IMR-90 (cell line): ENCODE data around the gene EIF2A. TPM values are rescaled to one million over a fixed set of nuclear protein-coding genes. Genes with fewer than 3 reads are reported as not detected.

Source experiments
- ATAC-seq: fragments of 200-7000 bp; cut with Tn5 transposase; 2 replicates; pipeline ENCODE4 v1.9.1; 2020; ENCODE audit warnings: low read depth, mild to moderate bottlenecking, moderate library complexity
- BruUV-seq: library from RNA; stranded (reverse); fragments of 400-500 nt; replicated peaks from 2 replicates; lab custom pipeline; 2021; lab: Mats Ljungman, UMichigan
- CTCF ChIA-PET: fragments of 300-600 bp; formaldehyde crosslinking; extraction: SDS; loops from one replicate; lab custom pipeline; 2021; ENCODE audit warnings: antibody characterized with exemption; lab: Yijun Ruan, JAX
- POLR2A ChIA-PET: fragments of 300-600 bp; sonication (Branson Sonifier 250); formaldehyde crosslinking; loops from one replicate; lab custom pipeline; 2022; ENCODE audit warnings: antibody characterized with exemption; ENCODE audit not compliant: unreplicated experiment; lab: Charles Lee
- DNase-seq: peaks from one replicate; pipeline ENCODE4 v3.0.0; 2013
- H2AFZ ChIP-seq: replicated peaks from 2 replicates; pipeline ENCODE3; 2013; ENCODE audit warnings: low read length, mild to moderate bottlenecking; ENCODE audit not compliant: poor library complexity
- H2AK5ac ChIP-seq: 2 replicates; pipeline ENCODE4 v1.6.1; 2013; ENCODE audit warnings: low read depth, low read length, inconsistent platforms
- H2AK9ac ChIP-seq: replicated peaks from 2 replicates; pipeline ENCODE3; 2013; ENCODE audit warnings: mild to moderate bottlenecking, low read depth, low read length, moderate library complexity; ENCODE audit not compliant: poor library complexity
- H2BK120ac ChIP-seq: 2 replicates; pipeline ENCODE4 v1.6.1; 2013; ENCODE audit warnings: low read depth, low read length, inconsistent platforms
- H2BK15ac ChIP-seq: 3 replicates; pipeline ENCODE4 v1.6.1; 2013; ENCODE audit warnings: low read depth, low read length, inconsistent platforms
- H2BK20ac ChIP-seq: 2 replicates; pipeline ENCODE4 v1.6.1; 2013; ENCODE audit warnings: low read depth, mild to moderate bottlenecking, inconsistent platforms, low read length, moderate library complexity
- H2BK5ac ChIP-seq: 2 replicates; pipeline ENCODE4 v1.6.1; 2013; ENCODE audit warnings: mild to moderate bottlenecking, low read depth, low read length, inconsistent platforms; ENCODE audit not compliant: poor library complexity, severe bottlenecking
- H3K14ac ChIP-seq: replicated peaks from 2 replicates; pipeline ENCODE4 v1.6.1; 2013; ENCODE audit warnings: low read depth, low read length, inconsistent platforms
- H3K18ac ChIP-seq: 2 replicates; pipeline ENCODE4 v1.6.1; 2013; ENCODE audit warnings: low read depth, low read length, control low read depth
- H3K23ac ChIP-seq: 2 replicates; pipeline ENCODE4 v1.6.1; 2013; ENCODE audit warnings: low read depth, low read length, inconsistent platforms
- H3K27ac ChIP-seq: 2 replicates; pipeline ENCODE4 v1.5.1; 2013; ENCODE audit warnings: mild to moderate bottlenecking, control low read depth, low read length; ENCODE audit not compliant: insufficient read depth
- H3K27me3 ChIP-seq: 2 replicates; pipeline ENCODE4 v1.6.1; 2013; ENCODE audit warnings: low read length; ENCODE audit not compliant: control insufficient read depth, insufficient read depth
- H3K36me3 ChIP-seq: 2 replicates; pipeline ENCODE4 v1.6.1; 2013; ENCODE audit warnings: low read length, mixed read lengths; ENCODE audit not compliant: control insufficient read depth, insufficient read depth
- H3K4ac ChIP-seq: 2 replicates; pipeline ENCODE4 v1.6.1; 2013; ENCODE audit warnings: low read depth, low read length, inconsistent platforms
- H3K4me1 ChIP-seq: 2 replicates; pipeline ENCODE4 v1.6.1; 2013; ENCODE audit warnings: low read length, mixed read lengths; ENCODE audit not compliant: control insufficient read depth, insufficient read depth
- H3K4me2 ChIP-seq: 2 replicates; pipeline ENCODE4 v1.6.1; 2013; ENCODE audit warnings: low read depth, mild to moderate bottlenecking, control low read depth, low read length, moderate library complexity
- H3K4me3 ChIP-seq: 2 replicates; pipeline ENCODE4 v1.5.1; 2013; ENCODE audit warnings: low read depth, mild to moderate bottlenecking, control low read depth, low read length, moderate library complexity; ENCODE audit not compliant: insufficient read depth
- H3K56ac ChIP-seq: 2 replicates; pipeline ENCODE4 v1.6.1; 2013; ENCODE audit warnings: low read length, inconsistent platforms; ENCODE audit not compliant: insufficient read depth; ENCODE audit errors: extremely low read depth
- H3K79me1 ChIP-seq, 2 experiments: 2 replicates each; pipeline ENCODE4 v1.6.1; 2013; ENCODE audit warnings: low read length in 2 of 2, inconsistent platforms in 1 of 2, low read depth in 1 of 2
- H3K9ac ChIP-seq: 2 replicates; pipeline ENCODE4 v1.6.1; 2013; ENCODE audit warnings: low read depth, low read length, control low read depth
- H3K9me1 ChIP-seq: 2 replicates; pipeline ENCODE4 v1.6.1; 2013; ENCODE audit warnings: low read length, inconsistent platforms; ENCODE audit not compliant: insufficient read depth
- H3K9me3 ChIP-seq: 2 replicates; pipeline ENCODE4 v1.6.1; 2013; ENCODE audit warnings: low read length; ENCODE audit not compliant: control insufficient read depth, insufficient read depth
- H4K20me1 ChIP-seq: 2 replicates; pipeline ENCODE4 v1.6.1; 2013; ENCODE audit warnings: low read length, inconsistent platforms; ENCODE audit not compliant: insufficient read depth
- H4K5ac ChIP-seq: 2 replicates; pipeline ENCODE4 v1.6.1; 2013; ENCODE audit warnings: mild to moderate bottlenecking, low read depth, low read length, control low read depth
- H4K8ac ChIP-seq, 2 experiments: 2 replicates each; pipeline ENCODE4 v1.6.1; 2013; ENCODE audit warnings: low read depth in 2 of 2, low read length in 2 of 2, control low read depth in 1 of 2, inconsistent platforms in 1 of 2
- H4K91ac ChIP-seq: 2 replicates; pipeline ENCODE4 v1.6.1; 2013; ENCODE audit warnings: low read depth, low read length, inconsistent platforms; ENCODE audit not compliant: insufficient read depth
- BHLHE40 ChIP-seq: fragments of 150-350 bp; IDR thresholded peaks from 2 replicates; pipeline ENCODE4 v1.6.1; 2016; ENCODE audit warnings: mild to moderate bottlenecking, low read depth, low read length
- CEBPB ChIP-seq: IDR thresholded peaks from 2 replicates; pipeline ENCODE4 v1.6.1; 2012; ENCODE audit warnings: low read depth, low read length, improper control_type of control experiment
- CHD1 ChIP-seq: IDR thresholded peaks from 2 replicates; pipeline ENCODE4 v1.6.1; 2012; ENCODE audit warnings: low read depth, low read length, improper control_type of control experiment
- CTCF ChIP-seq: conservative IDR thresholded peaks from 2 replicates; pipeline ENCODE4 v1.5.1; 2012; ENCODE audit warnings: mild to moderate bottlenecking, low read depth, low read length, improper control_type of control experiment
- ELK1 ChIP-seq: fragments of 150-350 bp; IDR thresholded peaks from 2 replicates; pipeline ENCODE4 v1.6.1; 2016; ENCODE audit warnings: low read depth, mild to moderate bottlenecking, low read length, moderate library complexity, borderline replicate concordance
- FOS ChIP-seq: fragments of 150-350 bp; IDR thresholded peaks from 2 replicates; pipeline ENCODE4 v1.6.1; 2016; ENCODE audit warnings: low read depth, low read length
- MAFK ChIP-seq: IDR thresholded peaks from 2 replicates; pipeline ENCODE4 v1.6.1; 2012; ENCODE audit warnings: low read depth, low read length, improper control_type of control experiment
- MAZ ChIP-seq: IDR thresholded peaks from 2 replicates; pipeline ENCODE4 v1.6.1; 2012; ENCODE audit warnings: low read depth, mild to moderate bottlenecking, low read length, improper control_type of control experiment, moderate library complexity, borderline replicate concordance
- MXI1 ChIP-seq: IDR thresholded peaks from 2 replicates; pipeline ENCODE4 v1.6.1; 2012; ENCODE audit warnings: low read depth, mild to moderate bottlenecking, low read length, moderate library complexity, borderline replicate concordance
- NFE2L2 ChIP-seq: fragments of 150-350 bp; IDR thresholded peaks from 2 replicates; pipeline ENCODE4 v1.6.1; 2016; ENCODE audit warnings: low read depth, mild to moderate bottlenecking, low read length
- POLR2A ChIP-seq: IDR thresholded peaks from 2 replicates; pipeline ENCODE4 v1.6.1; 2012; ENCODE audit warnings: mild to moderate bottlenecking, low read depth, low read length
- RAD21 ChIP-seq: IDR thresholded peaks from 2 replicates; pipeline ENCODE4 v1.6.1; 2012; ENCODE audit warnings: low read length, improper control_type of control experiment
- RCOR1 ChIP-seq: IDR thresholded peaks from 2 replicates; pipeline ENCODE4 v1.6.1; 2012; ENCODE audit warnings: mild to moderate bottlenecking, low read length, improper control_type of control experiment; ENCODE audit not compliant: insufficient replicate concordance
- RFX5 ChIP-seq: IDR thresholded peaks from 2 replicates; pipeline ENCODE4 v1.8.0; 2012; ENCODE audit warnings: low read depth, mild to moderate bottlenecking, low read length, moderate library complexity
- SMC3 ChIP-seq: fragments of 150-350 bp; IDR thresholded peaks from 2 replicates; pipeline ENCODE4 v1.6.1; 2016; ENCODE audit warnings: low read depth, mild to moderate bottlenecking, antibody characterized with exemption, low read length, moderate library complexity
- USF2 ChIP-seq: fragments of 150-350 bp; IDR thresholded peaks from 2 replicates; pipeline ENCODE4 v1.6.1; 2017; ENCODE audit warnings: mild to moderate bottlenecking, antibody characterized with exemption, low read length, low read depth
- WGBS, 2 experiments: methylation state at CpG; one replicate each; pipeline versions ENCODE4 v1.1.5 to v1.1.7; 2013; ENCODE audit warnings: missing lambda C conversion rate in 2 of 2; ENCODE audit not compliant: insufficient read length in 1 of 2; ENCODE audit errors: extremely low coverage in 2 of 2; 5-methylcytosine and 5-hydroxymethylcytosine counted together
- dilution Hi-C: fragments of 300-500 bp; cut with HindIII; formaldehyde crosslinking; loops from one replicate; pipeline ENCODE4 v1.14.3; 2018; ENCODE audit warnings: low sequenced_read_pairs; ENCODE audit not compliant: unreplicated experiment
- in situ Hi-C: fragments of 300-500 bp; cut with MboI; formaldehyde crosslinking; loops from 3 replicates; pipeline ENCODE4 v1.14.3; 2019; ENCODE audit warnings: low sequenced_read_pairs, inconsistent platforms, mixed read lengths
- intact Hi-C: fragments of 100-400 bp; cut with micrococcal nuclease; formaldehyde crosslinking; loops from 2 replicates; pipeline ENCODE4 v1.10.0; 2022
- polyA plus RNA-seq, 3 experiments: library from polyadenylated mRNA; depleted of rRNA; stranded (reverse); fragments of >200 nt; gene quantifications; 2 replicates each; pipeline ENCODE4 v1.2.3, GENCODE V29; 2012; ENCODE audit warnings: low replicate concordance in 1 of 3
- total RNA-seq: library from RNA; depleted of rRNA; stranded (reverse); fragments of >200 nt; gene quantifications from 2 replicates; pipeline ENCODE4 v1.2.3, GENCODE V29; 2012

EIF2A gene
- total and polyA plus RNA-seq, 2 of the 4 experiments (the other 2 are of a cell fraction) = 61.2 to 166 TPM

- CTCF ChIA-PET = interaction anchor here (1.0 kb wide), 1 partner anchor 9 kb away, joined by 3 read pairs; no protein-coding TSS in a partner anchor
- no peak overlapping the region for H3K4me2 ChIP-seq
- H3K79me1 ChIP-seq = no peaks in the 10 kb centered on the region
- DNase-seq (no peak), ATAC-seq (no peak)
- no peak overlapping the region for H3K14ac ChIP-seq
- no peak overlapping the region for H2BK120ac ChIP-seq
- POLR2A ChIA-PET = no interaction called here
- H3K18ac ChIP-seq = no peak overlapping the region
- H3K9me1 ChIP-seq = no peaks in the 10 kb centered on the region
- H3K4me1 ChIP-seq = no peaks in the 10 kb centered on the region
- in situ Hi-C loops (no loop called here), dilution Hi-C loops (no loop called here), intact Hi-C loops (loop anchor here (10.0 kb wide), 2 partner anchors 56 to 556 kb away; no protein-coding TSS in a partner anchor)
- H4K5ac ChIP-seq = no peak overlapping the region
- H3K27me3 ChIP-seq = no peaks in the 10 kb centered on the region
- H2AK9ac ChIP-seq = peak overlapping the region; percentile 20
- TF ChIP-seq SMC3 (no peak), BHLHE40 (no peak), ELK1 (no peak), RAD21 (no peak), USF2 (no peak), FOS (no peak), MXI1 (no peak), POLR2A (no peak), RCOR1 (no peak), CHD1 (no peak), MAZ (no peak), NFE2L2 (no peak), CEBPB (no peak), RFX5 (no peak), CTCF (no peak), MAFK (no peak)
- no peaks in the 10 kb centered on the region for H3K36me3 ChIP-seq
- peak overlapping the region; percentile 45 for H2AFZ ChIP-seq
- no peak overlapping the region for H4K8ac ChIP-seq
- WGBS, 2 experiments = 80% methylated on average over 2 of the region's 24 CpGs; no CpG with 5 or more reads in 1 of the 2 experiments
- H3K4ac ChIP-seq = no peak overlapping the region
- no peak overlapping the region for H3K23ac ChIP-seq
- H3K4me3 ChIP-seq = no peak overlapping the region
- H2BK20ac ChIP-seq = no peak overlapping the region
- H2BK5ac ChIP-seq = no peak overlapping the region
- H3K27ac ChIP-seq = no peak overlapping the region
- H4K91ac ChIP-seq = no peak overlapping the region
- H2AK5ac ChIP-seq = no peak overlapping the region
- no peak overlapping the region for H2BK15ac ChIP-seq
- H3K9me3 ChIP-seq = no peaks in the 10 kb centered on the region
- no peak overlapping the region for H3K56ac ChIP-seq
- BruUV-seq = no TSS peak
- no peak overlapping the region for H3K9ac ChIP-seq
- no peaks in the 10 kb centered on the region for H4K20me1 ChIP-seq
Observed at GRCh38 chr3:150520408-150520807, 26.2 kb upstream of the EIF2A start.
